ENCODE results near the gene ZNF678.

DNA sequence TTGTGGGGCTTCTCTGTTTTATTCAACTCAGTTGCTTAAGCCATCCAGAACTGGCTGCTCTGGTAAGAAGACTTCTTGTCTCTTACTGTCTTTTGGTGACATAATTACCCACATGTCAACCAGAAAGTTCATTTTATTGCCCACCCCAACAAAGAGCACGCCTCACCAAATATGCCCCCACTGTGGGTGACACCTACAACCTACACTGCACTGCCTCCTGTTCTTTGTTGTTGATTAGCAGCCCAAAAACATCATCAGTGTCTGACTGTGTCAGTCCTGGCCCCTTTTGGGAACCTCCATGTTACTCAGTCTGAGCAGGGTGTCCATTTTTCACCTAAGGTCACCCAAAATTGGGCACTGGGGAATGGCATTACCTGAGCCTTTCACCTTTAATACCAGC, 49.3 kb downstream of the ZNF678 start:
- TF ChIP-seq, protein P1, sequence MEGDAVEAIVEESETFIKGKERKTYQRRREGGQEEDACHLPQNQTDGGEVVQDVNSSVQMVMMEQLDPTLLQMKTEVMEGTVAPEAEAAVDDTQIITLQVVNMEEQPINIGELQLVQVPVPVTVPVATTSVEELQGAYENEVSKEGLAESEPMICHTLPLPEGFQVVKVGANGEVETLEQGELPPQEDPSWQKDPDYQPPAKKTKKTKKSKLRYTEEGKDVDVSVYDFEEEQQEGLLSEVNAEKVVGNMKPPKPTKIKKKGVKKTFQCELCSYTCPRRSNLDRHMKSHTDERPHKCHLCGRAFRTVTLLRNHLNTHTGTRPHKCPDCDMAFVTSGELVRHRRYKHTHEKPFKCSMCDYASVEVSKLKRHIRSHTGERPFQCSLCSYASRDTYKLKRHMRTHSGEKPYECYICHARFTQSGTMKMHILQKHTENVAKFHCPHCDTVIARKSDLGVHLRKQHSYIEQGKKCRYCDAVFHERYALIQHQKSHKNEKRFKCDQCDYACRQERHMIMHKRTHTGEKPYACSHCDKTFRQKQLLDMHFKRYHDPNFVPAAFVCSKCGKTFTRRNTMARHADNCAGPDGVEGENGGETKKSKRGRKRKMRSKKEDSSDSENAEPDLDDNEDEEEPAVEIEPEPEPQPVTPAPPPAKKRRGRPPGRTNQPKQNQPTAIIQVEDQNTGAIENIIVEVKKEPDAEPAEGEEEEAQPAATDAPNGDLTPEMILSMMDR (conservative IDR thresholded peaks at IDR 0.05): no peak
- no peak for TF ChIP-seq EZH2 (IDR thresholded peaks at IDR 0.05; ENCODE audit: low read depth)

Data from PC-9 (cell line).